MCF 10A (cell line): ENCODE measurements around the gene NDUFB5. TPM values are rescaled to one million over a fixed set of nuclear protein-coding genes. Genes with fewer than 3 reads are reported as not detected.

Experiments
- BruUV-seq: library from RNA; stranded (reverse); fragments of 400-500 nt; replicated peaks from 2 replicates; lab custom pipeline; 2021; lab: Mats Ljungman, UMichigan
- CTCF ChIA-PET: fragments of 300-600 bp; sonication (Branson Sonifier 250); formaldehyde crosslinking; extraction: SDS; loops from one replicate; lab custom pipeline; 2021; ENCODE audit warnings: antibody characterized with exemption, inconsistent platforms; lab: Yijun Ruan, JAX
- POLR2A ChIA-PET: fragments of 300-600, 350-650 bp; sonication (Branson Sonifier 250); formaldehyde crosslinking; extraction: SDS; loops from one replicate; lab custom pipeline; 2020; ENCODE audit warnings: antibody characterized with exemption, inconsistent platforms; lab: Yijun Ruan, JAX
- DNase-seq: peaks from one replicate; pipeline ENCODE4 v3.0.0-alpha.2; 2018; ENCODE audit not compliant: unreplicated experiment
- H3K27ac Mint-ChIP-seq: one replicate; pipeline ENCODE4 v1.8.0; 2022; ENCODE audit warnings: mild to moderate bottlenecking, low read depth, mixed read lengths; ENCODE audit not compliant: unreplicated experiment
- H3K27me3 Mint-ChIP-seq: one replicate; pipeline ENCODE4 v1.8.0; 2022; ENCODE audit warnings: mixed read lengths; ENCODE audit not compliant: insufficient read depth, unreplicated experiment
- H3K36me3 Mint-ChIP-seq: one replicate; pipeline ENCODE4 v1.8.0; 2022; ENCODE audit warnings: mild to moderate bottlenecking, moderate library complexity, mixed read lengths; ENCODE audit not compliant: insufficient read depth, unreplicated experiment
- H3K4me1 Mint-ChIP-seq: one replicate; pipeline ENCODE4 v1.8.0; 2022; ENCODE audit warnings: mixed read lengths; ENCODE audit not compliant: insufficient read depth, unreplicated experiment
- H3K4me3 Mint-ChIP-seq: one replicate; pipeline ENCODE4 v1.8.0; 2022; ENCODE audit warnings: mild to moderate bottlenecking, moderate library complexity, mixed read lengths; ENCODE audit not compliant: unreplicated experiment
- H3K9me3 Mint-ChIP-seq: one replicate; pipeline ENCODE4 v1.8.0; 2022; ENCODE audit warnings: mixed read lengths; ENCODE audit not compliant: unreplicated experiment
- intact Hi-C: fragments of 100-400 bp; cut with micrococcal nuclease; formaldehyde crosslinking; loops from 2 replicates; pipeline ENCODE4 v1.14.1; 2022
- total RNA-seq: library from RNA; stranded (reverse); gene quantifications from 2 replicates; pipeline ENCODE4 v1.2.3, GENCODE V29; 2022
- TF ChIP-seq, protein P1 (sequence below): fragments of 200-600 bp; IDR thresholded peaks from one replicate; pipeline ENCODE4 v1.8.0; 2022; ENCODE audit warnings: antibody characterized with exemption, mild to moderate bottlenecking; ENCODE audit not compliant: unreplicated experiment

Gene NDUFB5
- total RNA-seq, 1 experiment from 2014 or later: 115 TPM

GRCh38 chr3:179661777-179662176, 57.2 kb downstream of the NDUFB5 start:
- POLR2A ChIA-PET: interaction anchor here (0.9 kb wide), 1 partner anchor 9 kb away, joined by 3 read pairs; no protein-coding TSS in a partner anchor
- DNase-seq: no peak
- TF ChIP-seq, protein P1, sequence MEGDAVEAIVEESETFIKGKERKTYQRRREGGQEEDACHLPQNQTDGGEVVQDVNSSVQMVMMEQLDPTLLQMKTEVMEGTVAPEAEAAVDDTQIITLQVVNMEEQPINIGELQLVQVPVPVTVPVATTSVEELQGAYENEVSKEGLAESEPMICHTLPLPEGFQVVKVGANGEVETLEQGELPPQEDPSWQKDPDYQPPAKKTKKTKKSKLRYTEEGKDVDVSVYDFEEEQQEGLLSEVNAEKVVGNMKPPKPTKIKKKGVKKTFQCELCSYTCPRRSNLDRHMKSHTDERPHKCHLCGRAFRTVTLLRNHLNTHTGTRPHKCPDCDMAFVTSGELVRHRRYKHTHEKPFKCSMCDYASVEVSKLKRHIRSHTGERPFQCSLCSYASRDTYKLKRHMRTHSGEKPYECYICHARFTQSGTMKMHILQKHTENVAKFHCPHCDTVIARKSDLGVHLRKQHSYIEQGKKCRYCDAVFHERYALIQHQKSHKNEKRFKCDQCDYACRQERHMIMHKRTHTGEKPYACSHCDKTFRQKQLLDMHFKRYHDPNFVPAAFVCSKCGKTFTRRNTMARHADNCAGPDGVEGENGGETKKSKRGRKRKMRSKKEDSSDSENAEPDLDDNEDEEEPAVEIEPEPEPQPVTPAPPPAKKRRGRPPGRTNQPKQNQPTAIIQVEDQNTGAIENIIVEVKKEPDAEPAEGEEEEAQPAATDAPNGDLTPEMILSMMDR: no peak
- Mint-ChIP-seq H3K27me3 (no peaks in the 10 kb centered on the region), H3K36me3 (peaks cover 8% of the 10 kb centered on the region), H3K4me3 (no peak overlapping the region), H3K27ac (no peak overlapping the region), H3K9me3 (no peaks in the 10 kb centered on the region), H3K4me1 (peaks cover 13% of the 10 kb centered on the region)
- BruUV-seq: no TSS peak
- CTCF ChIA-PET: interaction anchor here (0.7 to 3.2 kb wide), 3 partner anchors 12 to 934 kb away, joined by 3 to 18 read pairs (median 3); no protein-coding TSS in a partner anchor
- intact Hi-C loops: no loop called here

DNA sequence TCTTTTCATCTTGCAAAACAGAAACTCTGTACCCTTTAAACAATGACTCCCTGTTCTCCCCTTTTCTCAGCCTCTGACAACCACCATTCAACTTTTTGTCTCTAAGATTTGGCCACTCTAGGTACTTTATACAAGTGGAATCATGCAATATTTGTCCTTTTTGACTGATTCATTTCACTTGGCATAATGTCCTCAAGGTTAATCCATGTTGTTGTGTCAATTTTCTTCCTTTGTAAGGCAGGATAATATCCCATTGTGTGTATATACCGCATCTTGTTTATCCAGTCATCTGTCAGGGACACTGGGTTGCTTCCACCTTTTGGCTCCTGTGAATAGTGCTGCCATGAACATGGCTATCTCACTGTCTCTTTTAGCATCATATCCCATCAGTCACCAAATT, 58.5 kb downstream of the NDUFB5 start:
- Mint-ChIP-seq H3K4me1 (peaks cover 10% of the 10 kb centered on the region), H3K4me3 (no peak overlapping the region), H3K27ac (no peak overlapping the region), H3K36me3 (no peaks in the 10 kb centered on the region), H3K9me3 (no peaks in the 10 kb centered on the region), H3K27me3 (no peaks in the 10 kb centered on the region)
- CTCF ChIA-PET: interaction anchor here (0.6 to 3.2 kb wide), 2 partner anchors 13 to 229 kb away, joined by 3 to 18 read pairs; no protein-coding TSS in a partner anchor
- no TSS peak for BruUV-seq
- intact Hi-C loops: no loop called here
- DNase-seq: no peak
- TF ChIP-seq, protein P1: no peak
- POLR2A ChIA-PET: no interaction called here

- no peak for DNase-seq
- no TSS peak for BruUV-seq
- Mint-ChIP-seq H3K4me3 (no peak overlapping the region), H3K27me3 (no peaks in the 10 kb centered on the region), H3K9me3 (peaks cover 8% of the 10 kb centered on the region), H3K36me3 (no peaks in the 10 kb centered on the region), H3K4me1 (peaks cover 6% of the 10 kb centered on the region), H3K27ac (no peak overlapping the region)
- intact Hi-C loops: no loop called here
- CTCF ChIA-PET: interaction anchor here (0.5 kb wide), 1 partner anchor 8 kb away, joined by 5 read pairs; no protein-coding TSS in a partner anchor
- TF ChIP-seq, protein P1: no peak
- POLR2A ChIA-PET: interaction anchor here (1.0 kb wide), 1 partner anchor 61 kb away, joined by 5 read pairs; the partner anchor contains the start of genes MRPL47 and NDUFB5
Observed at GRCh38 chr3:179666030-179666429, 61.4 kb downstream of the NDUFB5 start.

GRCh38 chr3:179666436-179667035, 61.9 kb downstream of the NDUFB5 start:
- TF ChIP-seq, protein P1: no peak
- no TSS peak for BruUV-seq
- peaks cover 8% of the 10 kb centered on the region for H3K9me3 Mint-ChIP-seq
- intact Hi-C loops: no loop called here
- ChIA-PET POLR2A (interaction anchor here (1.0 kb wide), 1 partner anchor 62 kb away, joined by 5 read pairs; the partner anchor contains the start of genes MRPL47 and NDUFB5), CTCF (interaction anchor here (0.5 to 1.2 kb wide), 2 partner anchors 9 to 13 kb away, joined by 3 to 5 read pairs; no protein-coding TSS in a partner anchor)
- DNase-seq: peak; percentile 34
- H3K4me3 Mint-ChIP-seq: no peak overlapping the region
- H3K27ac Mint-ChIP-seq: no peak overlapping the region
- no peaks in the 10 kb centered on the region for H3K27me3 Mint-ChIP-seq
- H3K36me3 Mint-ChIP-seq: no peaks in the 10 kb centered on the region
- peaks cover 6% of the 10 kb centered on the region for H3K4me1 Mint-ChIP-seq
